Duodenal mucosa (tissue), 2 donors: ENCODE measurements around the gene CSNK1E.

ENCODE experiments used
- H3K27ac ChIP-seq: one replicate; pipeline ENCODE4 v1.7.0; 2013; ENCODE audit warnings: low read depth, low read length
- H3K27me3 ChIP-seq, 2 donors: one replicate each; pipeline ENCODE4 v1.7.0; 2013; ENCODE audit warnings: low read length in 2 of 2, control low read depth in 1 of 2; ENCODE audit not compliant: insufficient read depth in 2 of 2, control insufficient read depth in 1 of 2
- H3K36me3 ChIP-seq, 2 donors: one replicate each; pipeline ENCODE4 v1.7.0; 2013; ENCODE audit warnings: low read length in 2 of 2, control low read depth in 1 of 2; ENCODE audit not compliant: insufficient read depth in 2 of 2, control insufficient read depth in 1 of 2
- H3K4me1 ChIP-seq, 2 donors: one replicate each; pipeline ENCODE4 v1.7.0; 2013; ENCODE audit warnings: low read length in 2 of 2, control low read depth in 1 of 2; ENCODE audit not compliant: insufficient read depth in 2 of 2, control insufficient read depth in 1 of 2
- H3K4me3 ChIP-seq, 2 donors: one replicate each; pipeline ENCODE4 v1.7.0; 2013; ENCODE audit warnings: low read length in 2 of 2, low read depth in 1 of 2
- H3K9ac ChIP-seq, 2 donors: one replicate each; pipeline ENCODE4 v1.7.0; 2013; ENCODE audit warnings: low read length in 2 of 2, low read depth in 1 of 2
- H3K9me3 ChIP-seq, 2 donors: one replicate each; pipeline ENCODE4 v1.7.0; 2013; ENCODE audit warnings: low read length in 2 of 2, control low read depth in 1 of 2; ENCODE audit not compliant: control insufficient read depth in 1 of 2

The CSNK1E gene

GRCh38 chr22:38282397-38282796 lies 34.8 kb downstream of the CSNK1E start:
- Histone ChIP-seq H3K4me3 (no peak overlapping the region), H3K4me1 (peaks cover 7 to 17% of the 10 kb centered on the region in 2 donors), H3K27ac (no peak overlapping the region), H3K9me3 (no peaks in the 10 kb centered on the region), H3K36me3 (no peaks in the 10 kb centered on the region), H3K27me3 (no peaks in the 10 kb centered on the region), H3K9ac (peak overlapping the region in 1 of 2 donors; percentile 3)

- no peaks in the 10 kb centered on the region for H3K9me3 ChIP-seq
- H3K4me1 ChIP-seq = peaks cover 18% of the 10 kb centered on the region in 2 donors
- no peak overlapping the region for H3K9ac ChIP-seq
- H3K27me3 ChIP-seq = no peaks in the 10 kb centered on the region
- H3K27ac ChIP-seq = no peak overlapping the region
- H3K36me3 ChIP-seq = no peaks in the 10 kb centered on the region
- no peak overlapping the region for H3K4me3 ChIP-seq
These were observed 41.1 kb downstream of the CSNK1E start for GRCh38 chr22:38276166-38276565.

- Histone ChIP-seq H3K27me3 (no peaks in the 10 kb centered on the region), H3K36me3 (no peaks in the 10 kb centered on the region), H3K9ac (peak overlapping the region; percentile 84 to 94), H3K4me1 (peaks cover 22 to 25% of the 10 kb centered on the region in 2 donors), H3K9me3 (no peaks in the 10 kb centered on the region), H3K27ac (peak overlapping the region; percentile 78), H3K4me3 (peak overlapping the region; percentile 81 to 88)
These were observed 44.0 kb downstream of the CSNK1E start for GRCh38 chr22:38273135-38273826.

GRCh38 chr22:38272373-38273134 lies 44.7 kb downstream of the CSNK1E start, which contains the start of gene TMEM184B:
TSS of gene TMEM184B (minus strand) at chr22:38273010. CDS start at chr22:38247961, 25,049 bp downstream.
- Histone ChIP-seq H3K4me3 (peak within 1 kb of the TSS; percentile 81 to 88), H3K9me3 (no peaks in the 10 kb centered on the region), H3K9ac (peak within 1 kb of the TSS; percentile 89 to 94), H3K4me1 (peaks cover 22 to 25% of the 10 kb centered on the region in 2 donors), H3K27ac (peak within 1 kb of the TSS; percentile 78), H3K36me3 (no peaks in the 10 kb centered on the region), H3K27me3 (no peaks in the 10 kb centered on the region)

GRCh38 chr22:38271927-38272372 lies 45.3 kb downstream of the CSNK1E start:
- no peaks in the 10 kb centered on the region for H3K9me3 ChIP-seq
- H3K4me3 ChIP-seq = peak overlapping the region; percentile 75 to 88
- peak overlapping the region; percentile 84 to 89 for H3K9ac ChIP-seq
- peaks cover 22 to 25% of the 10 kb centered on the region in 2 donors for H3K4me1 ChIP-seq
- peak overlapping the region; percentile 73 for H3K27ac ChIP-seq
- H3K36me3 ChIP-seq = no peaks in the 10 kb centered on the region
- H3K27me3 ChIP-seq = no peaks in the 10 kb centered on the region

- Histone ChIP-seq H3K9ac (peak overlapping the region in 1 of 2 donors; percentile 84), H3K27ac (no peak overlapping the region), H3K9me3 (no peaks in the 10 kb centered on the region), H3K36me3 (no peaks in the 10 kb centered on the region), H3K27me3 (no peaks in the 10 kb centered on the region), H3K4me3 (peak overlapping the region in 1 of 2 donors; percentile 88), H3K4me1 (peaks cover 27 to 31% of the 10 kb centered on the region in 2 donors)
These were observed 46.1 kb downstream of the CSNK1E start for GRCh38 chr22:38271101-38271500.

GRCh38 chr22:38270091-38270992 lies 46.9 kb downstream of the CSNK1E start:
- Histone ChIP-seq H3K4me1 (peaks cover 35 to 38% of the 10 kb centered on the region in 2 donors), H3K27ac (no peak overlapping the region), H3K9ac (no peak overlapping the region), H3K36me3 (no peaks in the 10 kb centered on the region), H3K27me3 (no peaks in the 10 kb centered on the region), H3K9me3 (no peaks in the 10 kb centered on the region), H3K4me3 (no peak overlapping the region)

GRCh38 chr22:38269466-38269865 lies 47.8 kb downstream of the CSNK1E start:
- Histone ChIP-seq H3K4me1 (peaks cover 37 to 38% of the 10 kb centered on the region in 2 donors), H3K36me3 (no peaks in the 10 kb centered on the region), H3K9ac (no peak overlapping the region), H3K9me3 (no peaks in the 10 kb centered on the region), H3K27ac (no peak overlapping the region), H3K4me3 (no peak overlapping the region), H3K27me3 (no peaks in the 10 kb centered on the region)

GRCh38 chr22:38267086-38267485 lies 50.1 kb downstream of the CSNK1E start:
- Histone ChIP-seq H3K27ac (no peak overlapping the region), H3K4me1 (peaks cover 32 to 35% of the 10 kb centered on the region in 2 donors), H3K27me3 (no peaks in the 10 kb centered on the region), H3K4me3 (no peak overlapping the region), H3K9me3 (no peaks in the 10 kb centered on the region), H3K36me3 (no peaks in the 10 kb centered on the region), H3K9ac (no peak overlapping the region)
